ENCODE results near the gene CHRNB1.
A peak's percentile ranks its signal among the peaks of the same experiment; 100 is the strongest.

CHRNB1 gene

GRCh38 chr17:7416323-7416722, 28.5 kb upstream of the CHRNB1 start:
- DNase-seq: no peak

DNA sequence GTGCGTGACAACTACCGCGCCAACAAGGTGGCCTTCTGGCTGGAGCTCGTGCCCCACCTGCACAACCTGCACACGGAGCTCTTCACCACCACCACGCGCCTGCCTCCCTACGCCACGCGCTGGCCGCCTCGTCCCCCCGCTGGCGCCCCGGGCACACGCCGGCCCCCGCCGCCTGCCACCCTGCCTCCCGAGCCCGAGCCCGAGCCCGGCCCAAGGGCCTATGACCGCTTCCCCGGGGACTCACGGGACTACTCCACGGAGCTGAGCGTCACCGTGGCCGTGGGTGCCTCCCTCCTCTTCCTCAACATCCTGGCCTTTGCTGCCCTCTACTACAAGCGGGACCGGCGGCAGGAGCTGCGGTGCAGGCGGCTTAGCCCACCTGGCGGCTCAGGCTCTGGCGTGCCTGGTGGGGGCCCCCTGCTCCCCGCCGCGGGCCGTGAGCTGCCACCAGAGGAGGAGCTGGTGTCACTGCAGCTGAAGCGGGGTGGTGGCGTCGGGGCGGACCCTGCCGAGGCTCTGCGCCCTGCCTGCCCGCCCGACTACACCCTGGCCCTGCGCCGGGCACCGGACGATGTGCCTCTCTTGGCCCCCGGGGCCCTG, 27.7 kb upstream of the CHRNB1 start:
- no peak for DNase-seq

DNA sequence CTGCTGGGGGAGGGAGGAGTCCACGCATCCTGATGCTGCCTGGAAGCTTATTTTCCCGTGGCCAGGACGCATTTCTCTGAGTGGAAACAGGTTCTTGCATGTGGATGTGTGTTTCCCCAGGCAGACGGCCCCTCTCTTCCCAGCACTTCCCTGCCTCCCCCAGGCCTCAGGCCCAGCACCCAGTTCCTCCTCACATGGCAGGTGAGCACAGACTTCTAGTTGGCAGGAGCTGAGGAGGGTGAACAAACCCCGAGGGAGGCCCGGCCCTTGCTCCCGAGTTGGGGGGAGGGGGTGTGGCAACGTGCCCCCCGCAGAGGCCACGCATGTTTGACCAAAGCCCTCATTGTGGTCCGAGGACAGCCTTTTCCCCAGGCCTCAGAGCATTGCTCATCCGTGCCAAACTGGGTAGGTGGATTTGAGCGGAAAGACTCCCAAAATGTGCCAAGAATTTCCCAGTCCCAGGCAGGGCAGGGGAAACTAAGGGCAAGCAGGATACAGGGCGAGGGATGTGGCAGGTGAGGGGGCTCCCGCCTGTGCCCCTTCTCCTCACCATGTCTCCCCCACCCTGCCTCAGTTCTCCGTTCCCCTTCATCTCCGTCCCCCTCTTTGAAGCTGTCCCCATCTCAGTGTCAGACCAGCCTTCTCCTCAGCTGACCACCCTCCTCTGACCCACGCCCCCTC, 26.2 kb upstream of the CHRNB1 start:
- no peak for DNase-seq

GRCh38 chr17:7419819-7420610, 24.8 kb upstream of the CHRNB1 start, which contains the start of gene SPEM1:
Gene SPEM1, plus strand, starts transcription at chr17:7420324. Its CDS starts 61 bp downstream, at chr17:7420385.
- no peak for DNase-seq

GRCh38 chr17:7421186-7421585, 23.7 kb upstream of the CHRNB1 start:
- no peak for DNase-seq

DNA sequence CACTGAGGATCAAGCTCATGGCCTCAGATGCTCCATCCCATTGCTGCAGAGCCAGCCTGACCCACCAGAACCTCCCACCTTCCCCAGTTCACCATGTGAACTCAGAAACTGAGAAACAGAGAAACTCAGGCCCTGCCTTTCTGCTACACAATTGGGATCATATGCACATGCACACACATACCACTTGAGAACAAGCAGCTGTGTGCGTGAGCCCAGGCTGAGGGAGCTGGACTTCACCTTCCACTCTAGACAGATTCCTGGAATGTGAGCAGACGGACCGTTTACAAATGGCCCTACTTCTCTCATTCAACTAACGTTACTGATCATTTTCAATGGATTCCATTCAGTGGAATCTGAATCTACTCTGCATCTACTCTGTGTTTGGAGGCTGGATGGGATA, 21.2 kb upstream of the CHRNB1 start:
- no peak for DNase-seq

- DNase-seq: no peak
These were observed 19.5 kb upstream of the CHRNB1 start, which contains the start of gene SPEM2 for GRCh38 chr17:7425316-7425715. Gene SPEM2, plus strand, starts transcription at chr17:7425616. Its CDS starts 73 bp downstream, at chr17:7425689.

GRCh38 chr17:7425756-7426155, 19.1 kb upstream of the CHRNB1 start:
- DNase-seq: no peak

DNA sequence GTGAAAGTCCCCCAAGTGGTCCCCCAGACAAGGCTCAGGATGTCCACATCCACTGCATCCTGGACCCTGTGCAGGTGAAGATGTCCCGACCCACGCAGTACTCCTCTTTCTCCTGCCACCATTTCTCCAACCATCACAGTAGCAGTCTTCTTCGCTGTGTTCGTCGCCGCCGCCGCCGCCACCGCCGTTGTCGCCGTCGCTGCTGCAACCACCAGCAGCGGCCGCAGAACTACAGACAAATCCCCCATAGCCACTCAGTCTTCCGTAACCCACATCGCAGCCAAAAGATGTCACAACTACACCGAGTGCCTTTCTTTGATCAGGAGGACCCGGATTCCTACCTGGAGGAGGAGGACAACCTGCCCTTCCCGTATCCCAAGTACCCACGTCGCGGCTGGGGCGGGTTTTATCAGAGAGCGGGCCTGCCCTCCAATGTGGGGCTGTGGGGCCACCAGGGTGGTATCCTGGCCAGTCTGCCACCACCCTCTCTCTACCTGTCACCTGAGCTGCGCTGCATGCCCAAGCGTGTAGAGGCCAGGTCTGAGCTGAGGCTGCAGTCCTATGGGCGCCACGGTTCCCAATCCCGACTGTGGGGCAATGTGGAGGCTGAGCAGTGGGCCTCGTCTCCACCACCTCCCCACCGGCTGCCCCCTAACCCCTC, 18.5 kb upstream of the CHRNB1 start:
- DNase-seq: no peak

GRCh38 chr17:7426896-7427489, 17.9 kb upstream of the CHRNB1 start:
- DNase-seq: no peak

DNA sequence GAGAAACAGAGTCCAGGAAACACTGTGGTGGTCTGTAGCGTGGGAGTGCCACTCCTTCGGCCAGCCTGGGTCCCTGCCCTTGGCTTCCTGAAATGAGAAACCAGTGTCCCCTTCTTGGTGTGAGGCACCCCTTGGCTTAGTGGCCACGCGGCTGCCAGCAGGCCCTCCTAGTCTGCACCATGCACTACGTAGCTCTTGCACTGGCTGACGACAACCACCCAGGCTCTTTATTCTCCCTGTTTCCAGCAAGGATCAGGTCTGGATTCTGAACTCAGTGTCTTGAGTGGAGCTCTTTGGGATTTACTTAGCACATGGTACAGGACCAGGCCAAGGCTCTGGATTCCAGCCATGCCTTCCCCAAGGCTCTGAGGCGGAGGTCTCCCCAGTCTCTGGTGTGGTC, 17.3 kb upstream of the CHRNB1 start:
- no peak for DNase-seq

DNA sequence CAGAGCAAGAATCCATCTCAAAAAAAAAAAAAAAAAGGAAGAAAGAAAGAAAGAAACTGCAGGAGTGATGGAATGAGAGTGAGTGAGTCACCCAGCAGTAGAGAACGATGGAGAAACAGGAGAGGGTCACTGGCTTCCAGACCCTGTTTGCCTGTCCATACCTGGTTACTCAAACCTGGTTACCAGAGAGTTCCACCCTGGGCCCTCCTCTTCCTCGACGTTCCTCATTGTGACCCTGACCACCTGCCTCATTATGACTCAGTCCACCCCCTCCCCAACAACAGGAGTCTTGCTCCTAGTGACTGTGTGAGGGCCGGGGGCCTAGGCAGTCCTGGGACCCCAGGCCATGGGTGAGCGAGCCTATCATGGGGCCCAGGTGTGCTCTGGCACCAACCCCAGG, 16.3 kb upstream of the CHRNB1 start, which contains the start of gene SPEM3:
SPEM3 (plus strand) TSS at position 301 of the 400 bp plus-strand sequence; CDS start at position 347, 46 bp downstream.
- DNase-seq: no peak

DNA sequence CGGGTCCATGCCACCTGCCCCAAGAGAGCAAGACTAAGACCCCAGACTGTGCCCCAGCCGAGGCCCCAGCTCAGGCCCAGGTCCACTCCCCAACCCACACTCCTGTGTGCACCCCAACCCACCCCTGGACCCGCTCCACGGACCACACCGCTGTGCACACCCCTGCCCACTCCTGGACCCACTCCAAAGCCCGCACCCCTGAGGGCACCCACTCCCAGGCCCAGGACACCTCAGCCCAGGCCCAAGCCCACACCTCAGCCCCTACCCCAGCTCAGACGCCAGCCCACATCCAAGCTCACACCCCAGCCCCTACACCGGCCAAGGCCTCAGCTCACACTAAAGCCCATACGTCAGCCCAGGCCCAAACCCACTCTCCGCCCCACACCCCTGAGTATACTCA, 15.1 kb upstream of the CHRNB1 start:
- no peak for DNase-seq

- DNase-seq: no peak
These were observed 13.6 kb upstream of the CHRNB1 start for GRCh38 chr17:7431231-7431630.

- no peak for DNase-seq
These were observed 12.6 kb upstream of the CHRNB1 start for GRCh38 chr17:7432296-7432695.

DNA sequence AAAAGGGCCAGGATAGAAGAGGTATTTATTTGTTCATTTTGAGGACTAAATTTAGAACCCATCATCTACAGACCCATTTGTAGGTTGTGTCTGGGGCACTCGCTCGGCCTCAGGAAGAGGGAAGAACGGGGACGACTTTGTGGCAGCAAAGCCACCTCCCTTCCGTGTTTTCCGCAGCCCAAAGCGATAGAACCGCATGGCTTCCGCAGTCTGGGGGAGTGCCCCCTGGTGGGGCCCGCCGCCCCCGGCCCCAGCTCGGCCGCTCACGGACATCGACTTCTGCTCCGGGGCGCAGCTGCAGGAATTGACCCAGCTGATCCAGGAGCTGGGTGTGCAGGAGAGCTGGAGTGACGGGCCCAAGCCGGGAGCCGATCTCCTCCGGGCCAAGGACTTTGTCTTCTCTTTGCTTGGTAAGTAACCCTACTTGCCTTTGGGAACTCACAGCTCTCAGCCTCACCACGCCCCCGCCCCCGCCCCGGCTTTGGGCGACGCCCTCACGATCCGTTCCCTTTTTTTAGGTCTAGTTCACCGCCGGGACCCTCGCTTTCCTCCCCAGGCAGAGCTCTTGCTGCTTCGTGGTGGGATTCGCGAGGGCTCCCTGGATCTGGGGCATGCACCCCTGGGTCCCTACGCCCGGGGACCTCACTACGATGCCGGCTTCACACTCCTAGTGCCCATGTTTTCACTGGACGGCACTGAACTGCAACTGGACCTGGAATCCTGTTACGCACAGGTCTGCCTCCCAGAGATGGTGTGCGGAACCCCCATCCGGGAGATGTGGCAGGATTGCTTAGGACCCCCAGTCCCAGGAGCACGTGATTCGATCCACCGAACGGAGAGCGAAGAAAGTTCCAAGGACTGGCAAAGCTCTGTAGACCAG, 8.9 kb upstream of the CHRNB1 start:
- DNase-seq: peak; percentile 68 to 70

DNA sequence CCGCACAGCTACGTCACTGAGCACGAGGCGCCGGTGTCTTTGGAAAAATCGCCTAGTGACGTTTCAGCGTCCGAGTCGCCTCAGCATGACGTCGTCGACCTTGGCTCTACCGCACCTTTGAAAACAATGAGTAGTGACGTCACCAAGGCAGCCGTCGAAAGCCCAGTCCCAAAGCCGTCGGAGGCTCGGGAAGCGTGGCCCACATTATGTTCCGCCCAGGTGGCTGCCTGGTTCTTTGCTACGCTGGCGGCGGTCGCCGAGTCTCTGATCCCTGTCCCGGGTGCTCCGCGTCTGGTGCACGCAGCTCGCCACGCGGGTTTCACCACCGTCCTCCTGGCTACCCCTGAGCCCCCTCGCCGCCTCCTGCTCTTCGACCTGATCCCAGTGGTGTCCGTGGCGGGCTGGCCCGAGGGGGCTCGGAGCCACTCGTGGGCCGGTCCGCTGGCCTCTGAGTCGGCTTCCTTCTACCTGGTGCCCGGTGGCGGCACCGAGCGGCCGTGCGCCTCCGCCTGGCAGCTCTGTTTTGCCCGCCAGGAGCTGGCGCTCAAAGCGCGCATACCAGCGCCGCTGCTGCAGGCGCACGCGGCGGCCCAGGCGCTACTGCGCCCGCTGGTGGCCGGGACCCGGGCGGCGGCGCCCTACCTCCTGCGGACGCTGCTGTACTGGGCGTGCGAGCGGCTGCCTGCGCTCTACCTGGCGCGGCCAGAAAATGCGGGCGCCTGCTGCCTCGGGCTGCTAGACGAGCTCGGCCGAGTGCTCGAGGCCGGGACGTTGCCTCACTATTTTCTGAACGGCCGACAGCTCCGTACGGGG, 8.1 kb upstream of the CHRNB1 start:
- peak; percentile 80 to 82 for DNase-seq

DNA sequence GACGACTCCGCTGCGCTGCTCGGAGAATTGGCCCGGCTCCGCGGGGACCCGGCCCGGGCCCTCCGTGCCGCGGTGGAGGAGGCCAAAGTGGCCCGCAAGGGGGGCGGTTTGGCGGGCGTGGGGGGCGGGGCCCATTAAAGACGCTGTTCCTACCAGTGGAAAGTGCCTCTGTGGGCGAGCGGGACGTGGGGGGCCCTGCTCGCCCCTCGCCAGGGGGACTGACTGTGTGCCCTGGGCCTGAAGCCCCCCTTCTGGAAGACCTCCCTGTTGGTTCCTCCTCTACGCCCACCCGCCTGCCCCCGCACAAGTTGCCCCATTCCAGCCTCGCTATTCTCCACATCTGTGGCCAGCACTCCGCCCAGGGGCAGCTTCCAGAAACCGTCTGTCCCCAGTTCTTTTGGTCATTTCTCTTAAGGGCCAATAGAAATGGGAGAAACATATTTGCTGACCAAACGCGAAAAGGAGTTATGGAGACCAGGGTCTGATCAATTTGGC, 7.4 kb upstream of the CHRNB1 start:
- no peak for DNase-seq

- peak; percentile 74 to 78 for DNase-seq
These were observed 6.8 kb upstream of the CHRNB1 start for GRCh38 chr17:7437950-7438614.

Data from activated CD4-positive, alpha-beta T cell treated with anti-CD3 and anti-CD28 coated beads, Interleukin-2, amount 50 U/mL, for 48 hours (primary cell).